ENCODE data around the gene GABARAPL2. TPM values are rescaled to one million over a fixed set of nuclear protein-coding genes. Genes with fewer than 3 reads are reported as not detected.

Gene GABARAPL2
- polyA plus RNA-seq (2013), result 108 TPM

- peaks cover 9 to 32% (median 22%) of the 10 kb centered on the region in 4 experiments for H3K4me1 ChIP-seq (ENCODE audit: control extremely low read depth in 1 of 4, control insufficient read depth in 4 of 4, insufficient read depth in 4 of 4, low read length in 3 of 4)
- POLR2A ChIA-PET, result interaction anchor here (1.8 kb wide), 1 partner anchor 13 kb away, joined by 6 read pairs; no protein-coding TSS in a partner anchor
These were observed at the start of gene GABARAPL2 for GRCh38 chr16:75566040-75566757. GABARAPL2 (plus strand) TSS chr16:75566379; CDS start chr16:75566487, 108 bp downstream.

GRCh38 chr16:75519175-75519574 is 47.0 kb upstream of the GABARAPL2 start:
- Histone ChIP-seq H3K4me1 (ENCODE audit: control extremely low read depth in 1 of 4, control insufficient read depth in 4 of 4, insufficient read depth in 4 of 4, low read length in 3 of 4) (peaks cover 0 to 8% (median 6%) of the 10 kb centered on the region in 4 experiments), H3K27ac (ENCODE audit: insufficient read depth in 1 of 2, low read depth in 1 of 2, low read length in 2 of 2, poor library complexity in 1 of 2, severe bottlenecking in 2 of 2) (no peak overlapping the region), H3K9me3 (ENCODE audit: control extremely low read depth in 1 of 5, control insufficient read depth in 4 of 5, insufficient read depth in 2 of 5, low read depth in 1 of 5, low read length in 4 of 5) (no peaks in the 10 kb centered on the region), H3K27me3 (replicated peaks in 2 of 5; ENCODE audit: control insufficient read depth in 4 of 5, insufficient read depth in 5 of 5, low read length in 4 of 5) (no peaks in the 10 kb centered on the region), H3K4me3 (ENCODE audit: control insufficient read depth in 1 of 7, extremely low read depth in 1 of 7, insufficient read depth in 4 of 7, low read depth in 2 of 7, low read length in 6 of 7) (no peak overlapping the region), H3K36me3 (ENCODE audit: control insufficient read depth in 4 of 4, insufficient read depth in 4 of 4, low read length in 3 of 4) (no peaks in the 10 kb centered on the region)
- CTCF ChIA-PET, result interaction anchor here (0.8 to 3.2 kb wide), 8 partner anchors 14 to 49 kb away, joined by 3 to 20 read pairs (median 5); no protein-coding TSS in a partner anchor
- DNase-seq, result no peak
- POLR2A ChIA-PET, result no interaction called here
- WGBS (ENCODE audit: insufficient coverage), result 97% methylated on average over 4 of the region's 6 CpGs

More at GRCh38 chr16:75566040-75566757, at the start of gene GABARAPL2:
- peak within 1 kb of the TSS; percentile 77 to 84 for H3K27ac ChIP-seq (ENCODE audit: insufficient read depth in 1 of 2, low read depth in 1 of 2, low read length in 2 of 2, poor library complexity in 1 of 2, severe bottlenecking in 2 of 2)
- peak; percentile 89 to 96 (median 96) for DNase-seq
- peak within 1 kb of the TSS; percentile 84 to 97 (median 90) for H3K4me3 ChIP-seq (ENCODE audit: control insufficient read depth in 1 of 7, extremely low read depth in 1 of 7, insufficient read depth in 4 of 7, low read depth in 2 of 7, low read length in 6 of 7)
- CTCF ChIA-PET, result interaction anchor here (0.7 to 2.3 kb wide), 7 partner anchors 10 to 94 kb away, joined by 3 to 5 read pairs (median 4); partner anchors contain the start of gene ADAT1
- H3K36me3 ChIP-seq (ENCODE audit: control insufficient read depth in 4 of 4, insufficient read depth in 4 of 4, low read length in 3 of 4), result peaks cover 6 to 35% (median 27%) of the 10 kb centered on the region in 4 experiments
- H3K27me3 ChIP-seq (replicated peaks in 2 of 5; ENCODE audit: control insufficient read depth in 4 of 5, insufficient read depth in 5 of 5, low read length in 4 of 5), result peaks cover 0 to 7% (median 0%) of the 10 kb centered on the region in 5 experiments
- 0% methylated on average over 45 of the region's 69 CpGs for WGBS (ENCODE audit: insufficient coverage)
- no peaks in the 10 kb centered on the region for H3K9me3 ChIP-seq (ENCODE audit: control extremely low read depth in 1 of 5, control insufficient read depth in 4 of 5, insufficient read depth in 2 of 5, low read depth in 1 of 5, low read length in 4 of 5)

GRCh38 chr16:75526032-75526790 is 40.0 kb upstream of the GABARAPL2 start:
- DNase-seq, result no peak
- H3K9me3 ChIP-seq (ENCODE audit: control extremely low read depth in 1 of 5, control insufficient read depth in 4 of 5, insufficient read depth in 2 of 5, low read depth in 1 of 5, low read length in 4 of 5), result no peaks in the 10 kb centered on the region
- H3K4me1 ChIP-seq (ENCODE audit: control extremely low read depth in 1 of 4, control insufficient read depth in 4 of 4, insufficient read depth in 4 of 4, low read length in 3 of 4), result no peaks in the 10 kb centered on the region
- H3K4me3 ChIP-seq (ENCODE audit: control insufficient read depth in 1 of 7, extremely low read depth in 1 of 7, insufficient read depth in 4 of 7, low read depth in 2 of 7, low read length in 6 of 7), result no peak overlapping the region
- CTCF ChIA-PET, result no interaction called here
- 95% methylated on average over 3 of the region's 5 CpGs for WGBS (ENCODE audit: insufficient coverage)
- no peaks in the 10 kb centered on the region for H3K36me3 ChIP-seq (ENCODE audit: control insufficient read depth in 4 of 4, insufficient read depth in 4 of 4, low read length in 3 of 4)
- POLR2A ChIA-PET, result no interaction called here
- no peaks in the 10 kb centered on the region for H3K27me3 ChIP-seq (replicated peaks in 2 of 5; ENCODE audit: control insufficient read depth in 4 of 5, insufficient read depth in 5 of 5, low read length in 4 of 5)
- H3K27ac ChIP-seq (ENCODE audit: insufficient read depth in 1 of 2, low read depth in 1 of 2, low read length in 2 of 2, poor library complexity in 1 of 2, severe bottlenecking in 2 of 2), result no peak overlapping the region

- Histone ChIP-seq H3K4me1 (ENCODE audit: control extremely low read depth in 1 of 4, control insufficient read depth in 4 of 4, insufficient read depth in 4 of 4, low read length in 3 of 4) (no peaks in the 10 kb centered on the region), H3K27me3 (replicated peaks in 2 of 5; ENCODE audit: control insufficient read depth in 4 of 5, insufficient read depth in 5 of 5, low read length in 4 of 5) (no peaks in the 10 kb centered on the region), H3K4me3 (ENCODE audit: control insufficient read depth in 1 of 7, extremely low read depth in 1 of 7, insufficient read depth in 4 of 7, low read depth in 2 of 7, low read length in 6 of 7) (no peak overlapping the region), H3K27ac (ENCODE audit: insufficient read depth in 1 of 2, low read depth in 1 of 2, low read length in 2 of 2, poor library complexity in 1 of 2, severe bottlenecking in 2 of 2) (no peak overlapping the region), H3K9me3 (ENCODE audit: control extremely low read depth in 1 of 5, control insufficient read depth in 4 of 5, insufficient read depth in 2 of 5, low read depth in 1 of 5, low read length in 4 of 5) (no peaks in the 10 kb centered on the region), H3K36me3 (ENCODE audit: control insufficient read depth in 4 of 4, insufficient read depth in 4 of 4, low read length in 3 of 4) (no peaks in the 10 kb centered on the region)
- ChIA-PET POLR2A (no interaction called here), CTCF (interaction anchor here (1.2 kb wide), 1 partner anchor 16 kb away, joined by 4 read pairs; no protein-coding TSS in a partner anchor)
- no peak for DNase-seq
- 100% methylated on average over 4 of the region's 5 CpGs for WGBS (ENCODE audit: insufficient coverage)
These were observed 38.3 kb upstream of the GABARAPL2 start for GRCh38 chr16:75527825-75528299.

GRCh38 chr16:75529056-75529905 is 36.9 kb upstream of the GABARAPL2 start:
- H3K36me3 ChIP-seq (ENCODE audit: control insufficient read depth in 4 of 4, insufficient read depth in 4 of 4, low read length in 3 of 4), result no peaks in the 10 kb centered on the region
- 97% methylated on average over 67 of the region's 81 CpGs for WGBS (ENCODE audit: insufficient coverage)
- POLR2A ChIA-PET, result no interaction called here
- no peaks in the 10 kb centered on the region for H3K27me3 ChIP-seq (replicated peaks in 2 of 5; ENCODE audit: control insufficient read depth in 4 of 5, insufficient read depth in 5 of 5, low read length in 4 of 5)
- H3K4me1 ChIP-seq (ENCODE audit: control extremely low read depth in 1 of 4, control insufficient read depth in 4 of 4, insufficient read depth in 4 of 4, low read length in 3 of 4), result no peaks in the 10 kb centered on the region
- no peak overlapping the region for H3K27ac ChIP-seq (ENCODE audit: insufficient read depth in 1 of 2, low read depth in 1 of 2, low read length in 2 of 2, poor library complexity in 1 of 2, severe bottlenecking in 2 of 2)
- no peak for DNase-seq
- no peaks in the 10 kb centered on the region for H3K9me3 ChIP-seq (ENCODE audit: control extremely low read depth in 1 of 5, control insufficient read depth in 4 of 5, insufficient read depth in 2 of 5, low read depth in 1 of 5, low read length in 4 of 5)
- H3K4me3 ChIP-seq (ENCODE audit: control insufficient read depth in 1 of 7, extremely low read depth in 1 of 7, insufficient read depth in 4 of 7, low read depth in 2 of 7, low read length in 6 of 7), result no peak overlapping the region
- CTCF ChIA-PET, result no interaction called here

GRCh38 chr16:75529959-75530358 is 36.2 kb upstream of the GABARAPL2 start:
- POLR2A ChIA-PET, result no interaction called here
- Histone ChIP-seq H3K4me3 (ENCODE audit: control insufficient read depth in 1 of 7, extremely low read depth in 1 of 7, insufficient read depth in 4 of 7, low read depth in 2 of 7, low read length in 6 of 7) (no peak overlapping the region), H3K27me3 (replicated peaks in 2 of 5; ENCODE audit: control insufficient read depth in 4 of 5, insufficient read depth in 5 of 5, low read length in 4 of 5) (no peaks in the 10 kb centered on the region), H3K27ac (ENCODE audit: insufficient read depth in 1 of 2, low read depth in 1 of 2, low read length in 2 of 2, poor library complexity in 1 of 2, severe bottlenecking in 2 of 2) (no peak overlapping the region), H3K4me1 (ENCODE audit: control extremely low read depth in 1 of 4, control insufficient read depth in 4 of 4, insufficient read depth in 4 of 4, low read length in 3 of 4) (no peaks in the 10 kb centered on the region), H3K9me3 (ENCODE audit: control extremely low read depth in 1 of 5, control insufficient read depth in 4 of 5, insufficient read depth in 2 of 5, low read depth in 1 of 5, low read length in 4 of 5) (no peaks in the 10 kb centered on the region), H3K36me3 (ENCODE audit: control insufficient read depth in 4 of 4, insufficient read depth in 4 of 4, low read length in 3 of 4) (no peaks in the 10 kb centered on the region)
- CTCF ChIA-PET, result no interaction called here
- 98% methylated on average over 29 of the region's 29 CpGs for WGBS (ENCODE audit: insufficient coverage)
- DNase-seq, result no peak

Measured in common myeloid progenitor, CD34-positive (primary cell).